EH (cell line): Measurements from ENCODE around the gene TTC28.

Source experiments
- DNase-seq: peaks from one replicate; pipeline ENCODE4 v3.0.0-alpha.2; 2015; ENCODE audit warnings: low read depth

The TTC28 gene

GRCh38 chr22:28269277-28269676 lies 410.4 kb downstream of the TTC28 start:
- no peak for DNase-seq

- no peak for DNase-seq
Measured at GRCh38 chr22:28268850-28269249, 410.8 kb downstream of the TTC28 start.

GRCh38 chr22:28268171-28268570 lies 411.5 kb downstream of the TTC28 start:
- no peak for DNase-seq

- no peak for DNase-seq
Measured at GRCh38 chr22:28260619-28261018, 419.0 kb downstream of the TTC28 start.

GRCh38 chr22:28259774-28260312 lies 419.8 kb downstream of the TTC28 start:
- no peak for DNase-seq

- DNase-seq = no peak
Measured at GRCh38 chr22:28254396-28254795, 425.2 kb downstream of the TTC28 start.

GRCh38 chr22:28252539-28252938 lies 427.1 kb downstream of the TTC28 start:
- DNase-seq = no peak

- peak; percentile 45 for DNase-seq
Measured at GRCh38 chr22:28250036-28250695, 429.5 kb downstream of the TTC28 start.

GRCh38 chr22:28249402-28249801 lies 430.2 kb downstream of the TTC28 start:
- peak; percentile 18 for DNase-seq

GRCh38 chr22:28247667-28248363 lies 431.8 kb downstream of the TTC28 start:
- no peak for DNase-seq

GRCh38 chr22:28247136-28247535 lies 432.5 kb downstream of the TTC28 start:
- peak; percentile 37 for DNase-seq

- peak; percentile 80 for DNase-seq
Measured at GRCh38 chr22:28246397-28246796, 433.2 kb downstream of the TTC28 start.

- DNase-seq = no peak
Measured at GRCh38 chr22:28245579-28246224, 433.9 kb downstream of the TTC28 start.

- no peak for DNase-seq
Measured at GRCh38 chr22:28244757-28245156, 434.9 kb downstream of the TTC28 start.

GRCh38 chr22:28243539-28243938 lies 436.1 kb downstream of the TTC28 start:
- DNase-seq = peak; percentile 46

- DNase-seq = no peak
Measured at GRCh38 chr22:28241656-28242290, 437.9 kb downstream of the TTC28 start.

- peak; percentile 26 for DNase-seq
Measured at GRCh38 chr22:28239941-28240340, 439.7 kb downstream of the TTC28 start.

- no peak for DNase-seq
Measured at GRCh38 chr22:28237783-28238182, 441.9 kb downstream of the TTC28 start.

- no peak for DNase-seq
Measured at GRCh38 chr22:28237112-28237511, 442.5 kb downstream of the TTC28 start.

GRCh38 chr22:28232204-28232603 lies 447.4 kb downstream of the TTC28 start:
- DNase-seq = peak; percentile 23

GRCh38 chr22:28231441-28231840 lies 448.2 kb downstream of the TTC28 start:
- DNase-seq = peak; percentile 65

GRCh38 chr22:28230671-28231070 lies 449.0 kb downstream of the TTC28 start:
- peak; percentile 15 for DNase-seq
